ENCODE results near the gene LPCAT2. TPM values are rescaled to one million over a fixed set of nuclear protein-coding genes. Genes with fewer than 3 reads are reported as not detected.

Gene LPCAT2
- total RNA-seq, 2 experiments from 2014 or later, result 0.37 to 0.59 TPM

DNA sequence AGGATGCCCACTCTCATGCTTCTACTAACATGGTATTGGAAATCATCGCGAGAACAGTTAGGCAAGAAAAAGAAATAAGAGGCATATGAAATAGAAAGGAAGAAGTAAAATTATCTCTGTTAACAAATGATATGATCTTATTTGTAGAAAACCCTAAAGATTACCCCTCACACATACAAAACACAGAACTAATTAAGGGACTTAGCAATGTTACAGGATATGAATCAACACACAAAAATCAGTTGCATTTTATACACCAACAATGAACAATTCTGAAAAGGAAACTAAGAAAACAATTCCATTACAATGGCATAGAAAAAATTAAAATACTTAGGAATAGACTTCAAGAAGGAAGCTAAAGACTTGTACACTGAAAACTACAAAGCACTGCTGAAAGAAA is 54.9 kb downstream of the LPCAT2 start:
- H3K36me3 Mint-ChIP-seq (ENCODE audit: low read depth), result no peaks in the 10 kb centered on the region
- ChIA-PET POLR2A (no interaction called here), CTCF (no interaction called here)
- intact Hi-C loops (cut with DNase I, micrococcal nuclease), result no loop called here
- no peak overlapping the region for H3K27ac Mint-ChIP-seq
- ATAC-seq (no peak), DNase-seq (no peak)
- H3K4me1 Mint-ChIP-seq, result no peaks in the 10 kb centered on the region
- no peaks in the 10 kb centered on the region for H3K9me3 Mint-ChIP-seq (ENCODE audit: low read depth)
- H3K4me3 Mint-ChIP-seq, result no peak overlapping the region
- peaks cover 9% of the 10 kb centered on the region for H3K27me3 Mint-ChIP-seq

DNA sequence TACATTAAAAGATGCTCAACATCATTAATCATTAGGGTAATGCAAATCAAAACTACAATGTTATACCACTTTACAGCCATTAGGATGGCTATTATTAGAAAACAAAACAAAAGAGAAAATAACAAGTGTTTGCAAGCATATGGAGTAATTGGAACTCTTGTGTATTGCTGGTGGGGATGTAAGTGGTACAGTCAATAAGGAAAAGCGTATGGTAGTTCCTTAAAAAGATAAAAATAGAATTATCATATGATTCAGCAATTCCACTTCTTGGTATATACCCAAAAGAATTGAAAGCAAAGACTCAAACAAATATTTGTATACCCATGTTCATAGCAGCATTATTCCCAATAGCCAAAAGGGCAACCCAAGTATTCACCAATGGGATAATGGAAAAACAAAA is 56.2 kb downstream of the LPCAT2 start:
- ChIA-PET POLR2A (no interaction called here), CTCF (no interaction called here)
- Mint-ChIP-seq H3K36me3 (ENCODE audit: low read depth) (no peaks in the 10 kb centered on the region), H3K4me1 (no peaks in the 10 kb centered on the region), H3K9me3 (ENCODE audit: low read depth) (no peaks in the 10 kb centered on the region), H3K27me3 (peaks cover 12% of the 10 kb centered on the region), H3K4me3 (no peak overlapping the region), H3K27ac (no peak overlapping the region)
- ATAC-seq (no peak), DNase-seq (no peak)
- intact Hi-C loops (cut with DNase I, micrococcal nuclease), result no loop called here

DNA sequence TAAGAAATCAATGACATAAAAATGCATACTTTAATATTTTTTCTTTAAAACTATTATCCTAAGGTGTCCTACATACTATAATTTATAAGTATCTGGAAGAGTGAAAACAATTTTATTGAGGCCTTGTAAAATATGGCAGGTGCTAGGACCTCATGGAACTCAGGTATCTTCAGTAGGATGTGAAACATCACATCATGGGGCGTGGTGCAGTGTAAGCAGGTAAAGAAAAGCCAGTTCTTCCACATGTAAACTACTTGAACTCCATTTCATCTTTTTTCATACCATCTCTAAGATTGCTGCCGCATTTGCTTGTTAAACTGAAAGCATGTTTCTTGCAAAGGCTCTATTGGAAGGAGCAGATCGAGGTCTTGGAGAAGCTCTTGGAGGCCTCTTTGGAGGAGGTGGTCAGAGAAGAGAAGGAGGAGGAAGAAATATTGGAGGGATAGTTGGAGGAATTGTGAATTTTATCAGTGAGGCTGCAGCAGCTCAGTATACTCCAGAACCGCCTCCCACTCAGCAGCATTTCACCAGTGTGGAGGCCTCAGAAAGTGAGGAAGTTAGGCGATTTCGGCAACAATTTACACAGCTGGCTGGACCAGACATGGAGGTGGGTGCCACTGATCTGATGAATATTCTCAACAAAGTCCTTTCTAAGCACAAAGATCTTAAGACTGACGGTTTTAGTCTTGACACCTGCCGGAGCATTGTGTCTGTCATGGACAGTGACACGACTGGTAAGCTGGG is 57.7 kb downstream of the LPCAT2 start, which contains the start of gene CAPNS2:
CAPNS2 (plus strand) TSS at position 253 of the 744 bp plus-strand sequence; CDS start at position 326, 73 bp downstream.
- CTCF ChIA-PET, result interaction anchor here (1.1 kb wide), 1 partner anchor 13 kb away, joined by 3 read pairs; no protein-coding TSS in a partner anchor
- DNase-seq, result no peak
- H3K4me1 Mint-ChIP-seq, result no peaks in the 10 kb centered on the region
- intact Hi-C loops (cut with DNase I, micrococcal nuclease), result no loop called here
- peaks cover 12% of the 10 kb centered on the region for H3K27me3 Mint-ChIP-seq
- H3K27ac Mint-ChIP-seq, result no peak within 1 kb of the TSS
- H3K36me3 Mint-ChIP-seq (ENCODE audit: low read depth), result no peaks in the 10 kb centered on the region
- POLR2A ChIA-PET, result no interaction called here
- ATAC-seq, result no peak
- no peak within 1 kb of the TSS for H3K4me3 Mint-ChIP-seq
- H3K9me3 Mint-ChIP-seq (ENCODE audit: low read depth), result no peaks in the 10 kb centered on the region

DNA sequence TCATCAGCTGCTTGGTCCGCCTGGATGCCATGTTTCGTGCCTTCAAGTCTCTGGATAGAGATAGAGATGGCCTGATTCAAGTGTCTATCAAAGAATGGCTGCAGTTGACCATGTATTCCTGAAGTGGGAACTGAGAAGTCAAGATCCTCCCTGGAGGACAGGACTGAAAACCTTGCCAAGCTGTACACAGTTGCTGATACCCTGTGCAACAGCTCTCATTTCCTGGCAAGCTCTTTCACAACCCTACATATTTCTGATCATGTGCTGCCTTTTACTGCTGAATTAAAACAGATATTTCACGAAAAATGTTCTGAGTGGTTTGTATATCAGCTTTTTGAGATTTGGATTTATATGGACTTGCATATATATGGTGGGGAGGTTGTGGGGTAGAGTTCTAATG is 58.5 kb downstream of the LPCAT2 start:
- H3K9me3 Mint-ChIP-seq (ENCODE audit: low read depth), result no peaks in the 10 kb centered on the region
- no peak overlapping the region for H3K4me3 Mint-ChIP-seq
- no peak for ATAC-seq
- ChIA-PET CTCF (no interaction called here), POLR2A (interaction anchor here (0.9 kb wide), 1 partner anchor 52 kb away, joined by 3 read pairs; no protein-coding TSS in a partner anchor)
- H3K36me3 Mint-ChIP-seq (ENCODE audit: low read depth), result no peaks in the 10 kb centered on the region
- H3K4me1 Mint-ChIP-seq, result no peaks in the 10 kb centered on the region
- H3K27me3 Mint-ChIP-seq, result peaks cover 9% of the 10 kb centered on the region
- H3K27ac Mint-ChIP-seq, result no peak overlapping the region
- intact Hi-C loops (cut with DNase I, micrococcal nuclease), result no loop called here
- DNase-seq, result no peak

DNA sequence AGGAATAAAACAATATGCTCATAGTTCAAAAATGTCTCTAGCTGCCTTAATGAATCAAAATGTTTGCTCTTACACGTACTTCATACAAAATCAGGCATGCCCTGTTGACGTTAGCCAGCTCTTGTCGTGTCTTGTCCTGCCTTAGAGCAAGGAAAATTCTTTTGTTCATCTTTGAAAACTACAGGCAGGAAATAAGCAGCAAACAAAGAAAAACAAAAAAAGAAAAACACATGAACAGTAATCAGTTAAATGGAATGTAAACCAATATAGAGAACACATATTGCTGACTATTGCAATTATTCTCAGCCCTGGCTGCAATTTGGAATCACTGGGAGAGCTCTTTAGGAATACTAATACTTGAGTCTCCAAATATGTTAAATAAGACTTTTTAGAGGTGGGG is 59.3 kb downstream of the LPCAT2 start:
- peaks cover 7% of the 10 kb centered on the region for H3K27me3 Mint-ChIP-seq
- intact Hi-C loops (cut with DNase I, micrococcal nuclease), result no loop called here
- H3K4me1 Mint-ChIP-seq, result no peaks in the 10 kb centered on the region
- H3K9me3 Mint-ChIP-seq (ENCODE audit: low read depth), result no peaks in the 10 kb centered on the region
- no peaks in the 10 kb centered on the region for H3K36me3 Mint-ChIP-seq (ENCODE audit: low read depth)
- no peak overlapping the region for H3K4me3 Mint-ChIP-seq
- ChIA-PET CTCF (no interaction called here), POLR2A (interaction anchor here (0.9 kb wide), 1 partner anchor 53 kb away, joined by 3 read pairs; no protein-coding TSS in a partner anchor)
- DNase-seq, result no peak
- ATAC-seq, result no peak
- no peak overlapping the region for H3K27ac Mint-ChIP-seq

DNA sequence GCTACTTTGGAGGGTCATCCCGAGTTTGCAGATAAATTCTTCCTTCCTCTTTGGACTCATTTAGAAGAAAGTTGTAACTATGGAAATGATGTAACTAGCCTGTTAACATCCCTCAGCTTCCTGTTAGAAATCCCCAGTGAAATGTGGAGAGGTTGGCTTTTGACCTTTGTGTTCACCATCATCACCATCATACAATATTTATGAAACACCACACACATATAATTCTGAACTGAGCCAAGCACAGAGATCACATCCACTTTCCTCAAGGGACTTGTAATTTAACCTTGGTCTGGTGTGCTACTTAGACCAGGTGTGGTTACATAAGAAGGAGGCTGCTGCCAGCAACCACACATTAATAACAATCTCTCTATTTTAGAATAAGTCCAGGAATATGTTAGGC is 60.2 kb downstream of the LPCAT2 start:
- intact Hi-C loops (cut with DNase I, micrococcal nuclease), result no loop called here
- H3K9me3 Mint-ChIP-seq (ENCODE audit: low read depth), result no peaks in the 10 kb centered on the region
- no peak overlapping the region for H3K4me3 Mint-ChIP-seq
- H3K27me3 Mint-ChIP-seq, result peaks cover 2% of the 10 kb centered on the region
- DNase-seq (no peak), ATAC-seq (no peak)
- ChIA-PET CTCF (no interaction called here), POLR2A (no interaction called here)
- no peaks in the 10 kb centered on the region for H3K4me1 Mint-ChIP-seq
- H3K27ac Mint-ChIP-seq, result no peak overlapping the region
- no peaks in the 10 kb centered on the region for H3K36me3 Mint-ChIP-seq (ENCODE audit: low read depth)

DNA sequence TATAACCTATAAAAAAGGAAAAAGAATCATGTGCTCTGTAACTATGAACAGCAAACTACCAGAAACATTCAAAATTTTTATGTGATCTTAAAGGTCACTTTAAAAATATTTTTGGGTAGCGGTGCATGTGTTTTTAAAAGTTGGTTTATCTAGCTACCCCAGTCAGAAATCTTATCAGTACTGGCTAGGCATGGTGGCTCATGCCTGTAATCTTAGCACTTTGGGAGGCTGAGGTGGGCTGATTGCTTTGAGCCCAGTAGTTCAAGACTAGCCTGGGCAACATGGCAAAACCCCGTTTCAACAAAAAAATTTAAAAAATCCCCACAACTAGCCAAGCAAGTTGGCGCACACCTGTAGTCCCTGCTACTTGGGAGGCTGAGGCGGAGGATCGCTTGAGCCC is 61.3 kb downstream of the LPCAT2 start:
- H3K27ac Mint-ChIP-seq, result no peak overlapping the region
- no peak overlapping the region for H3K4me3 Mint-ChIP-seq
- CTCF ChIA-PET, result no interaction called here
- POLR2A ChIA-PET, result no interaction called here
- no peaks in the 10 kb centered on the region for H3K9me3 Mint-ChIP-seq (ENCODE audit: low read depth)
- intact Hi-C loops (cut with DNase I, micrococcal nuclease), result no loop called here
- H3K36me3 Mint-ChIP-seq (ENCODE audit: low read depth), result no peaks in the 10 kb centered on the region
- peaks cover 2% of the 10 kb centered on the region for H3K27me3 Mint-ChIP-seq
- H3K4me1 Mint-ChIP-seq, result no peaks in the 10 kb centered on the region
- DNase-seq, result no peak
- no peak for ATAC-seq

DNA sequence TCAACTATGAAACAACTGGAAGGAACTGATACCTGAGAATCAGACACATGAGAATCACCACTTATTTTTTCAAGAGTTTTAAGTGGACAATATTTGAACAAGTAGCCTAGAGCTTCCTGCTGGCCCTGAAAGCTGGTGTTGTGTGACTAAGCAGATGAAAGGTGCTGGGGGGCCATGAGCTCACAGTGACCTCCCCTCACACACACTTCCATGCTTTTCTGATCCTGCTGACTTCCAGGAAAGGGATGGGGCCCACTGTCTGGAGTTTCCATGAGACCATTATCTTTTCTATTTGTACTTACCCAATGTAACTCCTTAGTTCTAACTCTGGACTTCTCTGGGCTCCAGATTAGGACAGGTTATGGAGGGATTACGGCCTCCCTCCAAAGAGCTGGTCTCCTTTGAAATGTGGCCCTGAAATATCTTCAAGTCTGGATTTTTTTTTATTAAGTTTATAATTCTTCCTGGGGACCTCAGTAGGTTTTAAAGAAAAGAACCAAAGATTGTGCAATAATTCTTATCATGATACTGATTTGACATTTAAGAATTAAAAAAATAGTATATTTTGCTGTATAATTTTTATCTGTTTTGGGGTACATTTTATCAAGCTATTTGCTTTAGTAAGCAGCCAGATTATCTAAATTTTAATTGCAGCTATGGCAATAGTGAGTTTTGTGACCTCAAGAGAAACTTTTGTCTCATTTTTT is 62.5 kb downstream of the LPCAT2 start:
- Mint-ChIP-seq H3K27me3 (peaks cover 2% of the 10 kb centered on the region), H3K36me3 (ENCODE audit: low read depth) (no peaks in the 10 kb centered on the region), H3K4me3 (no peak overlapping the region), H3K27ac (no peak overlapping the region), H3K4me1 (no peaks in the 10 kb centered on the region), H3K9me3 (ENCODE audit: low read depth) (no peaks in the 10 kb centered on the region)
- ATAC-seq, result no peak
- intact Hi-C loops (cut with DNase I, micrococcal nuclease), result no loop called here
- ChIA-PET POLR2A (no interaction called here), CTCF (interaction anchor here (0.6 kb wide), 1 partner anchor 691 kb away, joined by 3 read pairs; no protein-coding TSS in a partner anchor)
- DNase-seq, result no peak

DNA sequence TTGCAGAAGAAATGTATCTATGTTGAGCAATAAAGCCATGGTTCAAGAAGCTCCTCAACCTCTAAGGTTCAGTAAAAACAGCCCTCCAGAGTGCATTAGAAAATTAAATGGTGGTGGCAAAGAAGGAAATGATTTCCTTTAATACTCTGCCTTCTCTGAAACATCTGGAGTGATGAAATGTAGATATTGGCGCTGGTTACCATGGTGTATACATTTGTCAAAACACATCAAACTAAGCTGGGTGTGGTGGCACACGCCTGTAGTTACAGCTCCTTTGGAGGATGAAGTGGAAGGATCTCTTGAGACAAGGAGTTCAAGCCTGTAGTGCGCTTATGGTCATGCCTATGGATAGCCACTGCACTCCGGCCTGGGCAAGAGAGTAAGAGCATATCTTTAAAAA is 63.6 kb downstream of the LPCAT2 start:
- intact Hi-C loops (cut with DNase I, micrococcal nuclease), result no loop called here
- Mint-ChIP-seq H3K4me1 (no peaks in the 10 kb centered on the region), H3K9me3 (ENCODE audit: low read depth) (no peaks in the 10 kb centered on the region), H3K27me3 (peaks cover 2% of the 10 kb centered on the region), H3K27ac (no peak overlapping the region), H3K36me3 (ENCODE audit: low read depth) (no peaks in the 10 kb centered on the region), H3K4me3 (no peak overlapping the region)
- DNase-seq, result no peak
- ChIA-PET POLR2A (no interaction called here), CTCF (interaction anchor here (0.8 kb wide), 1 partner anchor 15 kb away, joined by 3 read pairs; no protein-coding TSS in a partner anchor)
- ATAC-seq, result no peak

DNA sequence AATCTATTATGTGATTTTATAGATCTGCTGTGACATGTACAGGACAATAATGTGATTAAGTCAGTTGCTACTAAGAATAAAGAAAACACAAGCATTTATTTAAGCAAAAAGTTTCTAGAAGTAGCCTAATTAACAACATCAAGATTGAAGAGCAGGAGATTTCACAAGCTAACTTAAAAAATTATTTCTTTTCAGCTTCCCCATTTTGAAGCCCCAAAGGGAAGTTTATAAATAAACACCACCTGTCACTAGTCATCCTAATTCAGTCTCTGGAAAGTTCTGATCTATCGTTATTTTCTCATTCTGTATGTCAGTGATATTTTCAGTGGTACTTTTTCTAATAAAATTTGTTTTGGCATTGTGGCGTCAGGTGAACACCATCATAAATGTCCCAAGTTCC is 65.9 kb downstream of the LPCAT2 start:
- DNase-seq (no peak), ATAC-seq (no peak)
- ChIA-PET CTCF (no interaction called here), POLR2A (no interaction called here)
- intact Hi-C loops (cut with DNase I, micrococcal nuclease), result no loop called here
- no peak overlapping the region for H3K4me3 Mint-ChIP-seq
- no peaks in the 10 kb centered on the region for H3K27me3 Mint-ChIP-seq
- no peaks in the 10 kb centered on the region for H3K4me1 Mint-ChIP-seq
- no peak overlapping the region for H3K27ac Mint-ChIP-seq
- H3K36me3 Mint-ChIP-seq (ENCODE audit: low read depth), result no peaks in the 10 kb centered on the region
- no peaks in the 10 kb centered on the region for H3K9me3 Mint-ChIP-seq (ENCODE audit: low read depth)

DNA sequence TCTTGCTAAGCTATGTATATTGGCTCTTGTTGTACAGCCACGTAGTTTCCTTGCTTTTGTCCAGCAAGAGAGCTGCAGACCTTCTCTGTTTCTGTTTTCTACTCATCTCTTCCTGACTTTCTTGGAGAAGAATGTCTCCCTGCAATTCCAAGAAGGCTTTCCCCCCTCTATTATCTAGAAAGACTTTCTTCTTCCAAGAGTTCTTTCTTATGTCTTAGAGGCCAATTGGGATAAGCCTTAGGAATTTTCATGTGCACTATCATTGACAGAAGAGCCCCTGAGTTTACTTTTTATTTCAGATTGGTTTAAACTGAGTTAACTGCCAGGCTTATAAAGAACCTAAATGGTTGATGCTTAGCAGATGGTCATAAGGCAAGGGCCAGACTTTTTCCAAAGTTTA is 66.6 kb downstream of the LPCAT2 start:
- H3K4me3 Mint-ChIP-seq, result no peak overlapping the region
- H3K9me3 Mint-ChIP-seq (ENCODE audit: low read depth), result no peaks in the 10 kb centered on the region
- DNase-seq (no peak), ATAC-seq (no peak)
- intact Hi-C loops (cut with DNase I, micrococcal nuclease), result no loop called here
- no peaks in the 10 kb centered on the region for H3K27me3 Mint-ChIP-seq
- no peak overlapping the region for H3K27ac Mint-ChIP-seq
- ChIA-PET CTCF (no interaction called here), POLR2A (no interaction called here)
- H3K4me1 Mint-ChIP-seq, result no peaks in the 10 kb centered on the region
- no peaks in the 10 kb centered on the region for H3K36me3 Mint-ChIP-seq (ENCODE audit: low read depth)

DNA sequence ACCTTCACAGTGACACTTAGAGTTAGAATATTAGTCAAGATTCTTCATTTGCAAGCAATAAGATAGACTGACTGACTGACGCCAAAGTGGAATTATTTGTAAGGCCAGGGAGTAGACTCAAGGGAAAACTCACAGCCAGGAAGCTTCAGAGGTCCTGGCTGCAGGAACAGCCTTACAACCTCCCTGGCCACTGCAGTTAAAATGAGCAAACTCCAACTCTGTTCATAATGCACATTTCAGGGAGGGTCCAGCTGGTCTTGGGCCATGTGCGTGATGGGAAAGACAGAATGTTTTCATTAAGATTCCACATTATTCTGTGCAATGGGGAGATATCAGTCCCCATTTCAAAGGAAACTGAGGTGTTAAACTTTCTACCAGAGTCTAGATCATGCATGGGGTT is 67.5 kb downstream of the LPCAT2 start:
- CTCF ChIA-PET, result no interaction called here

More for the DNA sequence above, 67.5 kb downstream of the LPCAT2 start:
- Mint-ChIP-seq H3K27me3 (no peaks in the 10 kb centered on the region), H3K9me3 (ENCODE audit: low read depth) (no peaks in the 10 kb centered on the region), H3K4me3 (no peak overlapping the region), H3K27ac (no peak overlapping the region), H3K4me1 (no peaks in the 10 kb centered on the region), H3K36me3 (ENCODE audit: low read depth) (no peaks in the 10 kb centered on the region)
- POLR2A ChIA-PET, result no interaction called here
- DNase-seq (no peak), ATAC-seq (no peak)
- intact Hi-C loops (cut with DNase I, micrococcal nuclease), result no loop called here
